ENCODE data around the gene STAT5B.
"Not testable (repeated sequence)": the region's sequence is repeated elsewhere in the genome, so short reads cannot be mapped to it uniquely, and the experiment has no call there.

STAT5B gene

GRCh38 chr17:42266918-42267766 lies 9.0 kb downstream of the STAT5B start:
- no peak for DNase-seq (ENCODE audit: low read depth)

DNA sequence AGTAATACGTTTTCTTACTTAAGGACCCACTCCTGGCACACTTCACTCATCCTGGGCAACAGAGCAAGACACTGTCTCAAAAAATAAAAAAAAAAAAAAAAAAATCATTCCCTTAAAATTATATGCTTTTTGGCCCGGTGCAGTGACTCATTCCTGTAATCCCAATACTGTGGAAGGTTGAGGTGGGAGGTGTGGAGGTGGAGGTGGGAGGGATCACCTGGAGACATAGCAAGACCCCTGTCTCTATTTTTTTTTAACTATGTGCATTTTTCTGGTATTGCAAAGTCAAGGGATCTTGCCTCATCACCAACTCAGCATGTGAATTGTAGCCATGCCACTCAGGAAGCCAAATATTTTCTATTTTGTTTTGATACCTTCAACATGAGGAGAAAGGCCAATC lies 9.7 kb downstream of the STAT5B start:
- DNase-seq (ENCODE audit: low read depth), result no peak

- DNase-seq (ENCODE audit: low read depth), result not testable (repeated sequence)
Observed at GRCh38 chr17:42264366-42264765, 11.8 kb downstream of the STAT5B start.

DNA sequence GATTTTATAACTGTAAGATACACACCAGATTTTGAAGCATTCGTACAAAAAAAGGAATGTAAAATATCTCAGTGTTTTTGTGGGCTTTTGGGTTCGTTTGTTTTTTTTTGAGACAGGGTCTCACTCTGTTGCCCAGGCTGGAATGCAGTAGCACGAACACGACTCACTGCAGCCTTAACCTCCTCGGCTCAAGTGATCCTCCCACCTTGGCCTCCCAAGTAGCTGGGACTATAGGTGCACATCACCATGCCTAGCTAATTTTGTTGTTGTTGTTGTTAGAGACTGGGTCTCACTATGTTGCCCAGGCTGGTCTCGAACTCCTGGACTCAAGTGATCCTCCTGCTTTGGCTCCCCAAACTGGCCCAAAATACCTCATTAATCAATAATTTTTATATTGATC lies 15.9 kb downstream of the STAT5B start:
- no peak for DNase-seq (ENCODE audit: low read depth)

DNA sequence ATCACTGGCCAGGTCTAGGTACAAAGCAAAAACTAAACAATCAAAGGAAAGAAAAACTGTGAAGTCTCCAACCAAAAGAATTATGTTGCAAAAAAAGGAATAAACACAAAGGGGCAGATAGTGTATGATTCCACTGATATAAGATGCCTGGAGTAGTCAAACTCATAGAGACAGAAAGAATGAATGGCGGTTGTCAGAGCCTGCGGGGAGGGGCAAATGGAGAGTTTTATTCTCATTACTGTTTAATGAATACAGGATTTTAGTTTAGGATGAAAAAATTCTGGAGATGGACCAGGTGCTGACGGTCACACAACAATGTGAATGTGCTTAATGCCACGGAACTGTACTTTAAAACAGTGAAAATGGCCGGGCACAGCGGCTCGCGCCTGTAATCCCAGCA lies 20.7 kb downstream of the STAT5B start:
- DNase-seq (ENCODE audit: low read depth), result no peak

DNA sequence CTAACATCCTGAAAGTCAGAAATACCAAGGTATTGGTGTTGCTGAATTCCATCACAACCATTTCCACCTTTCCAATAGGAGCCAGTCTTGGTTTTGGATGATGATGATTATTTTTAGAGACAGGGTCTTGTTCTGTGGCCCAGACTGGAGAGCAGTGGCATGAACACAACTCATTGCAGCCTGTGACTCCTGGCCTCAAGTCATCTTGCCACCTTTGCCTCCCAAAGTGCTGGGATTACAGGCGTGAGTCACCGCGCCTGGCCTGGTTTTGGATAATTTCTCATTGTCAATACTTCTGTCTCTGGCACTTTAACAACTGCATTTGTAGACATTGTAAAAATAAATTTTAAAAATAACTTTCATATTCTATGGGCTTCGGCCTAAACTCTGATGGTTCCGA lies 22.6 kb downstream of the STAT5B start:
- no peak for DNase-seq (ENCODE audit: low read depth)

- no peak for DNase-seq (ENCODE audit: low read depth)
Observed at GRCh38 chr17:42252597-42253550, 23.3 kb downstream of the STAT5B start.

GRCh38 chr17:42251115-42251514 lies 25.1 kb downstream of the STAT5B start:
- DNase-seq (ENCODE audit: low read depth), result no peak

DNA sequence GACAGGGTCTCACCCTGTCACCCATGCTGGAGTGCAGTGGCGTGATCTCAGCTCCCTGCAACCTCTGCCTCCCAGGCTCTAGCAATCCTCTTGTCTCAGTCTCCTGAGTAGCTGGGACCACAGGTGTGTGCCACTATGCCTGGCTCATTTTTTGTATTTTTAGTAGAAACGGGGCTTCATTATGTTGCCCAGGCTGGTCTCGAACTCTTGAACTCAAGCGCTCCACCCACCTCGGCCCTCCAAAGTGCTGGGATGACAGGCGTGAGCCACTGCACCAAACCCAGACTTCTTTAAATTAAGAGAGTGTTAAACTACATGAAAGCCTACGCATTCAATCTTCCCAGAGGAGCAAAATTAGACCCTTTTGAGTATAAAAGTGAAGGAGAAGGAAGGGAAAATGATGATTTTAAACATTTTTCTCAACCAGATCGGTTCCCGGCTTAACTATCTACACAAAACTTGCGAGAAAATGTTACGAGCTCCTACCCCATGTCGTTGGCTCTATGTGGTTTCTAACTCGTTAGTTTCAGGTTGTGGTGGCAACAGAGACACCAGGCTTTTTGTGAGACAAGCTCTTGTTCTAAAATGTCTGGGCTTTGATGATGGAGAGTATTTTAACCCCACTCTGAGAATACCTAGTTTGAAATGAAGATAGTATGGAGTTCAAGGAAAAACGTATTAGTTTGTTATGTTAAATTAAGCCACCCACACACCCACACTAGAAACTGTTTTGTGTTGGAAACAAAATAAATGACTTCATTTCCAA lies 26.3 kb downstream of the STAT5B start:
- DNase-seq (ENCODE audit: low read depth), result no peak

DNA sequence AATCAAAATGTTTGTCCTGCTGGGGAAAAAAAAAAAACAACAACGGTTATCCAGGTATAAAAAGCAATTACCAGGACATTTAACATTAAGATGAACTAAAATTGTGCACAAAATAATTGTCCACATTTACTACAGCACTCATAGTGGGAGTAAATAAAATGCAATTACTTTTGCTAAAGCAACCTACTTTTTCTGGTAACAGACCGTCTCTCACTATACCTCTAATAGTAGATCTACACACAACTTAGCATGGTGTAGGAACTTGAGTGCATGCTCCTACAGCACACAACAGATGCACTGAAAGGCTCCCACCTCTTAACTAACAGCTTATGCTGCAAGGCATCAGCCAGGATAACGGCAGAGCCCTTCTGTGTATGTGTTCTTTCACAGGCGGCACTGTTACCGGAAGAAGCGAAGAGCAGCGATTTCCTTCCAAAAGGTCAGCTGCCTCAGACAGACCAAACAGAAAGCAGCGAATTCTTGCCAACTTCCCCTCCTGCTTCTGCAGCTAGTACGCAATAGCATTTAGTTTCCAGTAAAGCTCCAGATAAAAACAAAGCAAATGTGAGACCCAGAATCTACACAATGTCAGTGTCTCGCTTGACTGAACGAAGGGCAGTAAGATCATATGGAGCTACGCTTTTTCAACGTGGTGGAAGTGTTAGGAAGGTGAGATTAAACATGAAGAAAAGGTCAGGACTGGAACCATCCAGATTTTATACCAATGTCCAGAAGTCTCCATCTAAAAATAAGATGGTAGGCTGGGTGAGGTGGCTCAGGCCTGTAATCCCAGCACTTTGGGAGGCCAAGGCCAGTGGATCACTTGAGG lies 27.6 kb downstream of the STAT5B start:
- peak; percentile 43 for DNase-seq (ENCODE audit: low read depth)

- DNase-seq (ENCODE audit: low read depth), result no peak
Observed at GRCh38 chr17:42247734-42248133, 28.5 kb downstream of the STAT5B start.

DNA sequence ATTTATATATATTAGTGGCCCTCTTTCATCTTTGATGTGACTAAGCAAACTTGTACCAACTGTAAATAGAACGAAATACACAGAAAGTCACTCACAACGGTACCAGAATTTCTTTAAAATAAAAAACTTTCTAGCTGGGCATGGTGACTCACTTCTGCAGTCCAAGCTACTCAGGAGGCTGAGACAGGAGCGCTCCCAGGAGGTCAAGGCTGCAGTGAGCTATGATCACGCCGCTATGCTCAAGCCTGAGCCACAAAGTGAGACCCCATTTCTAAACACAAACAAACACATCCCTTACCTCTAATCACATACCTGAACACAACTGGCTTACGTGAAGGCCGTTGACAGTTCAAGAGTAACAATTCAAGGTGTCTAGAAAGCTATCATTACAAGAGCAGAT lies 29.7 kb downstream of the STAT5B start:
- no peak for DNase-seq (ENCODE audit: low read depth)

DNA sequence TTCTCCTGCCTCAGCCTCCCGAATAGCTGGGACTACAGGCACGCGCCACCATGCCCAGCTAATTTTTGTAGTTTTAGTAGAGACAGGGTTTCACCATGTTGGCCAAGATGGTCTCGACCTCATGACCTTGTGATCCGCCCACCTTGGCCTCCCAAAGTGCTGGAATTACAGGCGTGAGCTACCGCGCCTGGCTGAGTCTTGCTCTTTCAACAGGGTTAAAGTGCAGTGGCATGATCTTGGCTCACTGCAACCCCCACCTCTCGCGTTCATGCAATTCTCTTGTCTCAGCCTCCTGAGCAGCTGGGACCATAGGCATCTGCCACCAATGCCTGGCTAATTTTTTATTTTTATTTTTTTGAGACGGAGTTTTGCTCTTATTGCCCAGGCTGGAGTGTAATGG lies 31.0 kb downstream of the STAT5B start:
- not testable (repeated sequence) for DNase-seq (ENCODE audit: low read depth)

DNA sequence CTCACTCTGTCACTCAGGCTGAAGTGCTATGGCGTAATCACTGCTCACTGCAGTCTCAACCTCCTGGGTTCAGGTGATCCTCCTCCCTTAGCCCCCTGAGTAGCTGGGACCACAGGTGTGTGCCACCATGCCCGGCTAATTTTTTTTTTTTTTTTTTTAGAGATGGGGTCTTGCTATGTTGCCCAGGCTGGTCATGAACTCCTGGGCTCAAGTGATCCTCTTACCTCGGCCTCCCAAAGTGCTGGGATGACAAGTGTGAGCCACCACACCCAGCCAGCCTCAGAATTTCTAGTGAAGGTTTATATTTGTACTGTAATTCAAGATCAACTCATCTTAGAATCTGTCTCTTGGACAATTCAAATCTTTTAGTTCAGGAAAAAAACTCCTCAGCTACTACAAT lies 32.1 kb downstream of the STAT5B start:
- not testable (repeated sequence) for DNase-seq (ENCODE audit: low read depth)

DNA sequence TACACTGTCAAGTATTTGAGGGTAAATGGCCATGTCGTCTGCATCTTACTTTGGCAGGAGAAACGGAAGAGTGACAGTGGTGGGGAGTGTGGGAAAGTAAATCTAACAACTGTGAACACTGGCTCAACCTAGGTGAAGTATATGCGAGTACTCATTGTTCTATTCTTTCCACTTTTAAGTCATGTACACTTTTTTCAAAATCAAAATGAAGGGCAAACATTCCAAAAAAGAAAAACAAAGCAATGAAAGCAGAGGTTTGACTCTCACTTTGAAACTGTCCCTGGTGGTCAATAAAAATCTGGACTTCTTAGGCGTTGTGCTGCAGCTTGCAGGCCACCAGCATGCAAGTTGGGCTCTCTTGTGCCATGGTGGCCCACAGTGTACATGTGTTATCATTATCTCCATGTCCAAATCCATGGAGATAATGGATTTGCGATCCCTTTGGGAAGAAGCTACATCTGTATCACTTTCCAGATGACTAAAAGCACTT lies 32.7 kb downstream of the STAT5B start:
- no peak for DNase-seq (ENCODE audit: low read depth)

GRCh38 chr17:42241871-42242270 lies 34.3 kb downstream of the STAT5B start:
- no peak for DNase-seq (ENCODE audit: low read depth)

DNA sequence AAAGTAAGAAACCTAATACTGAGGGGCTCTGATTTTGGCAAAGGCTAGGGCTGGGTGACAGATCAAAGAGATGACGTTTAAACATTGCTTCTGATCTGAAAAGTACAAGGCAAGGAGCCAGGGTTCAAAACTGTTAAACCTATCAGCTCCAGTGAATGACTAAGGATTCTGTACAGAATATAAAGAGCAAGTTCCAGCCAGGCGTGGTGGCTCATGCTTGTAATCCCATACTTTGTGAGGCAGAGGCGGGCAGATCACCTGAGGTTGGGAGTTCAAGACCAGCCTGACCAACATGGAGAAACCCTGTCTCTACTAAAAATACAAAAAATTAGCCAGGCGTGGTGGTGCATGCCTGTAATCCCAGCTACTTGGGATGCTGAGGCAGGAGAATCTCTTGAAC lies 35.3 kb downstream of the STAT5B start:
- DNase-seq (ENCODE audit: low read depth), result not testable (repeated sequence)

DNA sequence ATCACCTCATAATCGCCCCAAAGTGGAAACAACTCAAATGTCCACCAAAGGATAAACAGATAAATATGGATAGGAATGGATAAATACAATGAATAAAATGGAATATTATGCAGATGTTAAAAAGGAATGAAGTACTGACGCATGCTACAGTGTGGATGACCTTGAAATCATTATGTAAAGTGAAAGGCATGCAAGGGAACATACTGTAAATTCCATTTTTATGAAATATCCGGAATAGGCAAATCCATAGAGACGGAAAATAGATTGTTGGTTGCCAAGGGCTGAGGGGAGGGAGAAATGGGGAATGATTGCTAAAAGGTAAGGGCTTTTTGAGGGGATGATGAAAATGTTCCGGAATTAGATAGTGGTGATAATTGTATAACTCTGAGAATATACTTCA lies 36.0 kb downstream of the STAT5B start:
- DNase-seq (ENCODE audit: low read depth), result no peak

GRCh38 chr17:42239576-42239975 lies 36.6 kb downstream of the STAT5B start:
- not testable (repeated sequence) for DNase-seq (ENCODE audit: low read depth)

GRCh38 chr17:42236760-42237159 lies 39.4 kb downstream of the STAT5B start:
- no peak for DNase-seq (ENCODE audit: low read depth)

- no peak for DNase-seq (ENCODE audit: low read depth)
Observed at GRCh38 chr17:42233994-42234393, 42.2 kb downstream of the STAT5B start.

All from stimulated activated CD8-positive, alpha-beta memory T cell treated with anti-CD3 and anti-CD28 coated beads, Interleukin-15, amount 100 ng/mL, for 1 hour (primary cell).